HuH-7 (cell line): Measurements from ENCODE around the gene RNF183.
"Not testable (repeated sequence)": the region's sequence is repeated elsewhere in the genome, so short reads cannot be mapped to it uniquely, and the experiment has no call there.

Source experiments
- DNase-seq: peaks from one replicate; pipeline ENCODE4 v3.0.0; 2011; ENCODE audit warnings: low spot score

Gene RNF183

DNA sequence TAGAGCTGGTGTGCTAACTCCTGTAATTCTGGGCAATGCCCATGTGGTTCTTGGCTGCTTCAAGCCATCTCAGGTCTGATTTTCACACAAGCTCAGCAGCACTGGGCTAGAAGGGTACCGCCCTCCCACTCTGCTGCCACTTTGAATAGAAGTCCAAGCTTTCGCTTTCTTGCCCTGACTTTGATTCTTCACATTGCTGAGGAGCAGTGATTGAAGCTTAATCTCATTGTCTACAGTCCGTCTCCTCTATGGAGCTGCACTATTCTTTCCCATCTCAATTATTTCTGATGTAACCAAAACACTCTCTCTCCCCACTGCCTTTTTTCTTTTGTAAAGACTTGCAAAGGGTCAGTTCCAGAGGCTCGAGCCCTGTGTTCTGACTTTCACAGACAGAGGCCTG is 12.9 kb upstream of the RNF183 start:
- DNase-seq: no peak

GRCh38 chr9:113315231-113315630 is 12.1 kb upstream of the RNF183 start:
- no peak for DNase-seq

DNA sequence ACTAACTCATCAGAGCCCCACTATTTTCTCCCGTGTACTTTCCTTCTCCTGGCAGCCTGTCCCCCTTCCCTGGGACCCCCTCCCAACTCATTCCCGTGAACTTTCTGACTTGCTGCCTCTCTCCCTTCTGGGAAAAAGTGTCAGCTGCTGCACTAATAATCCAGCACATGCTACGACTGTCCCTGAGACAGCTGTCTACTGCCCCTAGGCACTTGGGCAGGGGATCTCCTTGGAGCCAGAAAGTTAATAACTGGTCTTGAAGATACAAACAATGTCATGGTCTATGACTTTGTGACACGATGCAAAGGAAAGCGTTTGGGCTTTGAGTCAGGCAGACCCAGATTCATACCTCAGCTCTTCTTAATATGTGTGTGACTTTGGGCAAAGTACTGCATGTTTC is 10.1 kb upstream of the RNF183 start:
- no peak for DNase-seq

- no peak for DNase-seq
These were observed 8.8 kb upstream of the RNF183 start for GRCh38 chr9:113311961-113312360.

- DNase-seq: no peak
These were observed 7.4 kb upstream of the RNF183 start for GRCh38 chr9:113310538-113310937.

- peak; percentile 48 for DNase-seq
These were observed 6.1 kb upstream of the RNF183 start for GRCh38 chr9:113309204-113309813.

- DNase-seq: no peak
These were observed 4.3 kb upstream of the RNF183 start for GRCh38 chr9:113307396-113307975.

- DNase-seq: no peak
These were observed 3.4 kb upstream of the RNF183 start for GRCh38 chr9:113306566-113306965.

GRCh38 chr9:113301548-113301947 is 1.6 kb downstream of the RNF183 start:
- DNase-seq: no peak

GRCh38 chr9:113299800-113300292 is 3.3 kb downstream of the RNF183 start:
- no peak for DNase-seq

- DNase-seq: no peak
These were observed 4.0 kb downstream of the RNF183 start for GRCh38 chr9:113298924-113299770.

DNA sequence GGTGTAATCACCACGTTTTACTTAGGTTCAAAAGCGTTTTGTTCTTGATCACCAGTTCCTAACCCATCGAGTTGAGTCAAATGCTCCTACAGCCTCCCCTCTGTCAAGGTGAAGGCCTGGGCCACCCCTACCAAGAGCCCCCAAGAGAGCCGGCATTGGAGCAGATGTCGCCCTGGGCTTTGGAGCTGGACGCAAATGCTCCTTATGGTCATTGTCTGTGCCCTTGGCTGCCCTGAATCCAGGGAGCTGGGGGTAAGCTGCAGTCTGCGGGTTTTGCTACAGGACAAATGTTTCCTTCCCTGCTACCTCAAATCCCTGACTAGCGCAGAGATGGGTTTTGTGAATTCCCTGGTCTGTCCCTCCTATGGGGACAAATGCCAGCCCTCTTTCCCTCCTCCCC is 4.9 kb downstream of the RNF183 start:
- no peak for DNase-seq

DNA sequence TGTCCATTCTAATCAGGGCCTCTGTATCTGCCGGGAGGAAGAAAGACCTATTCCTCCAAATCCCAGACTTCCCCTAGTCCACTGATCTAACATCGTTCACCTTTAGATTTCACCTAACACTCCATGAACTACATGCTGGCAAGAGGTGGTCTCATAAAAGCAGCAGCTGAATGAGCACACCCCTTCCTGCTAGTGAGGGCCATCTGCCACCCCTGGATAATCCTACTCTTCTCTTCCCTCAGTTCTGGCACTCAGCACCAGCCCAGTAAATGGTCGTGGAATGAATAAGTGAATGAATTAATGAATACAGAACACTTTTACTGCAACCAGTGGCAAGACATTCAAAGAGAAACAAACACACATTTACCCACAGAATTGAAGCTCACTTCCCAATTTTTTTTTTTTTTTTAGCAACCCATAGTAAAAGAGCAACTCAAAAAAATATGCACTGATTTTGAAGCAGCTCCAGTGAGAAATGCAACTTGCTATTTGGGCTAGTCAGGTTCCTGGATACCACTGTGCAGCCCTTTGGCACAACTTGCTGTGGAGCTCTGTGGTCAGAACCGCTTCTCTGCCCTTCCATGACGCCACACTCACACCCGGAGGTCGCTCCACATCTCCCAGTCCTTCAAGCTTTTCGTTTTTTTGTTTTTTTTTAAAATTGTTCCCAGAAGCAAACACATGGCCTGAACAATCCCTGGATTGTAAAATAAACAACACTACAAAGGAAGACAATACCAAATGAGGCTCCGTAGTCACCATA is 6.2 kb downstream of the RNF183 start:
- no peak for DNase-seq

- not testable (repeated sequence) for DNase-seq
These were observed 6.9 kb downstream of the RNF183 start for GRCh38 chr9:113296247-113296646.

GRCh38 chr9:113293285-113293878 is 9.8 kb downstream of the RNF183 start:
- no peak for DNase-seq

- no peak for DNase-seq
These were observed 13.0 kb downstream of the RNF183 start for GRCh38 chr9:113290052-113290607.

GRCh38 chr9:113289091-113289490 is 14.1 kb downstream of the RNF183 start:
- DNase-seq: no peak

GRCh38 chr9:113281356-113281755 is 21.8 kb downstream of the RNF183 start:
- no peak for DNase-seq

DNA sequence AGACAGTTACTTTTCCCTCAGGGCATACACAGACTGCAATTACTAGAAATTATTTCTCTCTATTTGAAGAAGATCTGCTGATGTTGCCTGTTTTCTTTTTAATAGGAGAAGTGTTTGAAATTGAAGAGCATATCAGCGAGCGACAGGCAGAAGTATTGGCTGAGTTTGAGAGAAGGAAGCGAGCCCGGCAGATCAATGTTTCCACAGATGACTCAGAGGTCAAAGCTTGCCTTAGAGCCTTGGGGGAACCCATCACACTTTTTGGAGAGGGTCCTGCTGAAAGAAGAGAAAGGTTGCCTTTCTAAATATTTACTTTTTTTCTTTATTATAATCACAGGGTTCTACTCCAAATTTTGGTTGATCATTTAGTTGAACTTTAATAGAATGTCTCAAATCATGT is 24.3 kb downstream of the RNF183 start:
- no peak for DNase-seq

GRCh38 chr9:113275157-113276131 is 27.7 kb downstream of the RNF183 start, which contains the start of the genes CDC26 and PRPF4:
TSS of gene CDC26 (minus strand) at chr9:113275572. CDS start at chr9:113272507, 3,065 bp downstream.
TSS of gene PRPF4 (plus strand) at chr9:113275658. CDS start at chr9:113275744, 86 bp downstream.
- peak; percentile 86 for DNase-seq
